Right forelimb (tissue), 1 donor: ENCODE data around the gene ZNF396.

Experiments used
- DNase-seq: peaks from one replicate; pipeline ENCODE4 v3.0.0-alpha.2; 2018

ZNF396 gene

DNA sequence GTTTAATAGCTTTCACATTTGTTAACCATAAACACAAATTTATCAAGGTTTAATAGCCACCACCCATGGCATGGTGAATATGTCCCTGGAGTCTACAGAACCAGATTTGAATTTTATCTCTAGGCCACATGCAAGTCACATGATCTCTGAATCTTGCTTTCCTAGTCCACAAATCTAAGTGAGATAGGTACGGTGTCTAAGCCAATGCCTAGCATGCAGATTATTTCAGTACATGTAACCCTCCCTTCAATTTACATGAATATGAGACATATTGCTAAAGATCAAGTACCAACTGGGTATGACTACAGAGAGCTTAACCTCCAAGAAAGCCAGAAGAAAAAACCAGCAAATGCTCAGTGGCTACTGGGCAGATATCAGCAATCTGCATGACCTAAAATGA is 42.9 kb downstream of the ZNF396 start:
- no peak for DNase-seq

DNA sequence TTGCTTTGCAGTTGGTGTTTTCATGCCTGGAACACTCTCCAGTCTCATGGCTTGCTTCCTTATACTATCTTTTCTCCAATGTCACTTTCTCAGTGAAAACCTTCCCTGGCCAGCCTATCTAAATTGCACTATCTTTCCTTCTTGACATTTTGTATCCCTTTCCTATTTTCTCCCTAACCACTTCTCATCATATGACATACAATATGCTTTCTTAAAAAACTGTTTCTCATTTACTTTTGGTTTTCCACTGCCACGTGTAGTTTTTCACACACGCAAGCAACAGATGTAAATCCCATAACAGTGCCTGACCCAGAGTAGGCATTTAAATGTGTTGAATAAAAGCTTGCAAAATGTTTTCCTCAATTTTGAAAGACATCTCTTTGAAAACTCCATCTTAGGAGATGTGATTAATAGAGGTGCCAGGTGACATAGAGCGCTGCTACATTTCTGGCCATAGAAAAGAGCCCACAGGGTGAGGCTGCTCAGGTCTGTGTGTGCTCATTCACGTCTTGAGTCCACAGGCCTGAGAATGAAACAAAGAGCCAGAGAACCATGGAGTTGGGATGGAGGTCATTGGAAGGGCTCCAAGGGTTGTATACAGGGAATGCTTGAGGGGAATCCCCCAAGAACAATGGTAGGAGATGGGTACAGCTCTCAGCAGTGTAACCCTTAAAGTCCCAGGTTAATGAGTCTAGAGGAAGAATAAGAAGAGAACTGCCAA is 45.6 kb downstream of the ZNF396 start:
- DNase-seq: no peak

DNA sequence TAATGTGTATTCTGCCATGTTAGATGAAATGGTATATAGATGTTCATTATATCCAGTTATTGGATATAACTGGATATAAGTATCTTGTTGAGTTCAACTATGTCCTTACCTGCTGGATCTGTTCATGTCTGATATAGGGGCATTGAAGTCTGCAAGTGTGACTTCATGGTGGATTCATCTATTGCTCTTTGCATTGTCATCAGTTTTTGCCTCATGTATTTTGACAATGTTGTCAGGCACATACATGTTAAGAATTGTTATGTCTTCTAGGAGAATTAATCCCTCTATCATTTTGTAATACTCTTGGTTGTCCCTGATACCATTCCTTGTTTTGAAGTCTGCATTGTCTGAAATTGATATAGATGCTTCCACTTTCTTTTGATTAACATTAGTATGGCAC is 48.3 kb downstream of the ZNF396 start:
- no peak for DNase-seq

DNA sequence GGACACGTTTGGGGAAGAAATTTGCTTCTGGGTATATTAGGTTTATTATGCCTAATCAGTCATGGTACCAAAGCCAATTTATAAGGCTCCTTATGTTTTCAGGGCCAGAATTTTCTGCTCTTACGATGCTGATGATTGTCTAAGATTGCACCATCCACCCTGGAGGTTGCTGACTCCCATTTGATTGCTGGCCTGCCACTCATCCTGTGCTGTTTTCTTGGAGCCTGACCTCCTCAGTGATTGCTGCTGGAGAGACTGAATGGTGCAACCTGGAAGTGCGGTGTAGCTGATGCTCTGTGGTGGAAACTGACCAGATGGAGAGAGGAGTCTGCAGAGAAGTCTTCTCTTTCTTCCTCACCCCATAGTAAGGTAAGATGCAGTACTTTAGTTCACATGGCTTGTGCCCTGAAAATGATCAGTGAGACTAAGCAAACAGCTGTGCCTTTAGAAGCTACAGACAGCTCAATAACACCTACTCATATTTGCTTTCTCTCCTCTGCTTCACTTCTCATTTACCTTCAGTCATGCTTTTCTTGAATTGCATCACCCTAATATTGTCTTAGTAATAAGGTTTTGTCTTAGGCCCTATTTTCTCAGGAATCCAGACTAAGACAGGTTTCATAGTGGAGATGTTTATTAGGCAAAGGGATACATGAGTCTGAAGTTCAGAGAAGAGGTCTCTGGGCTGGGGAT is 50.3 kb downstream of the ZNF396 start:
- no peak for DNase-seq

DNA sequence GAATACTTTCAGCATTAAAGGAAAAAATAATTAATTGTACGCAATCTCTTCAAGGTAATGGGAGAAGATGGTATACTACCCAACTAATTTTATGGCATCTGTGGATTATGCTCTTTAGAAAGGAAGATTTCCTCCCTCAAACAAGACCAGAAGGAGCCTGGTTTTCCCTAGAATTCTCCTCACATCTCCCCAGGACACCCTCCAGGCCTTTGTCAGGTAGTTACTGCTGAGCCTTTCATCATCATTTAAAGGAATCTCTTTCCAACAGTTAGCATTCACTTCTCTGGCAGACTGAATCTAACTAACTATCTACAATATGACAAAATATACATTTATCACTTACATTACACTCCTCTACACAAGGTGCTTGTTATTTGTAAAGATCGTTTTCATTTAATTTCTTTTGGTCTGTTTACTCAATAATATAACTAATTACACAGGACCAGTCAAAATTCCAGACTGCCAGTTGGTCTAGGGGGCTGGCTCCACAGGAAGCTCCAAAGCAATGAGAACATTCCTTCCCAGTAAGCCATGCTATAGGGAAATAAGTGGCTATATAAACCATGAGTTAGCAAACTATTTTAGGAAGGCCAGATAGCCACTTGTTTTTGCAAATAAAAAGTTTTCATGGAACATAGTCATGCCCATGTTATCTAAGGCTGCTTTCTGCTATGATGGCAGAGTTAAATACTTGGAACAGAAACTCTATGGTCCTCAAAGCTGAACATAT is 52.0 kb downstream of the ZNF396 start:
- DNase-seq: no peak

DNA sequence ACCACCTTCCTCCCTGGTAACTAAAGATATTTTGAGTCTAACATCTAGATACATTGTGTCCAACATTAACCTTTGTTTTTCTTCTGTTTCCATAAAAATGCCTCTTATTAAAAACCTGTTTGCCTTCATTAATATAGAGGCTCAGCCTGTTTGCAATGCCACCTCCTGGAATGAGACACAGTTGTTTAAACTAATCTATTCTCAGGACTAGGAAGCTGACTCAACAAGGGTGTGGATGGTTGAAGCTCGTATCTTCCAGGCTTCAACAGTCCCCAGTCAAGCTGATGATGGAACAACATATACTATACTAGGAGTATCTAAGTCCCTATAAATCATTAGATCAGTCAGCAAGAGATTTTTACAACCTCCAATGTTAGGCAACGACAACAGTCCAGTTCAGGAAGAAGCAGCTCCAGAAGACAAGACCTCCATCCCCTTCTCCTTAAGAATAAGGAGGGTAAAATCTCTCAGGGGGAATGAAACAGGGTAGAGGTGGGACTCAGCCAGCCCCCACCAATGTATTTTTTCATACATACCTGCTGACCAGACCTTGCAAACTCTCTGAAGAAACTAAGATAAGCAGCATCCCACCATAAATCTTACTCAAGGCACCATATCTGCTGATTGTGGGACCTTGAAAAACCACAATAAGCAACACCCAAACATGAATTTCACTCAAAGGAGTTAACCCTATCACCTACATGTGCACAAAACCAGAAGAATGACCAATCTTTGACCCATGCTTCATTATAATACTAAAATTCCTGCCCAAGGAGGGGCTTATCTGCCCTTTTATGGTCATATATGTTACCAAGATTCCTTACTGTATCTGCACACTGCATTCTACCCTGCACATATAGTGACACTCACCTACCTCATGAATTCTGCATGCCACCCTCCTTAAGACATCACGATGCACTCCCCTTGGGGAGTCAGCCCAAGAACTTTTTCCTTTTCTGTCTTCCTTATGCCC is 54.4 kb downstream of the ZNF396 start:
- DNase-seq: no peak
